Measurements from ENCODE around the gene GXYLT2. TPM values are rescaled to one million over a fixed set of nuclear protein-coding genes. Genes with fewer than 3 reads are reported as not detected.

The GXYLT2 gene
- total RNA-seq, 1 experiment from 2014 or later, result 4.8 TPM

DNA sequence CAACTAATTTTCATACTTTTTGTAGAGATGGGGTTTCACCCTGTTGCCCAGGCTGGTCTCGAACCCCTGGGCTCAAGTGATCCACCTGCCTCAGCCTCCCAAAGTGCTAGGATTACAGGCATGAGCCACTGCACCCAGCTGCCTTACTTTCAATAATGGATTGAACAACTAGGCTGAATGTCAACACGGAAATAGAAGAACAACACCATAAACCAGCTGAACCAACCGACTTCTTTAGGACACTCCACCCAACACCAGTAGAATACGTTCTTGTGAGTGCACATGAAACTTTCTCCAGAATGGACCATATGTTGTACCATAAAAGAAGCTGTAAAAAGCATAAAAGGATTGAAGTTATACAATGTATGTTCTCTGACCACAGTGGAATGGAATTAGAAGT is 42.9 kb downstream of the GXYLT2 start:
- Mint-ChIP-seq H3K27ac (ENCODE audit: unreplicated experiment) (no peak overlapping the region), H3K36me3 (ENCODE audit: insufficient read depth, unreplicated experiment) (no peaks in the 10 kb centered on the region), H3K9me3 (ENCODE audit: unreplicated experiment) (no peaks in the 10 kb centered on the region), H3K4me1 (ENCODE audit: low read depth, unreplicated experiment) (no peaks in the 10 kb centered on the region), H3K27me3 (ENCODE audit: insufficient read depth, unreplicated experiment) (no peaks in the 10 kb centered on the region), H3K4me3 (ENCODE audit: unreplicated experiment) (no peak overlapping the region)
- TF ChIP-seq, protein P1, sequence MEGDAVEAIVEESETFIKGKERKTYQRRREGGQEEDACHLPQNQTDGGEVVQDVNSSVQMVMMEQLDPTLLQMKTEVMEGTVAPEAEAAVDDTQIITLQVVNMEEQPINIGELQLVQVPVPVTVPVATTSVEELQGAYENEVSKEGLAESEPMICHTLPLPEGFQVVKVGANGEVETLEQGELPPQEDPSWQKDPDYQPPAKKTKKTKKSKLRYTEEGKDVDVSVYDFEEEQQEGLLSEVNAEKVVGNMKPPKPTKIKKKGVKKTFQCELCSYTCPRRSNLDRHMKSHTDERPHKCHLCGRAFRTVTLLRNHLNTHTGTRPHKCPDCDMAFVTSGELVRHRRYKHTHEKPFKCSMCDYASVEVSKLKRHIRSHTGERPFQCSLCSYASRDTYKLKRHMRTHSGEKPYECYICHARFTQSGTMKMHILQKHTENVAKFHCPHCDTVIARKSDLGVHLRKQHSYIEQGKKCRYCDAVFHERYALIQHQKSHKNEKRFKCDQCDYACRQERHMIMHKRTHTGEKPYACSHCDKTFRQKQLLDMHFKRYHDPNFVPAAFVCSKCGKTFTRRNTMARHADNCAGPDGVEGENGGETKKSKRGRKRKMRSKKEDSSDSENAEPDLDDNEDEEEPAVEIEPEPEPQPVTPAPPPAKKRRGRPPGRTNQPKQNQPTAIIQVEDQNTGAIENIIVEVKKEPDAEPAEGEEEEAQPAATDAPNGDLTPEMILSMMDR (IDR thresholded peaks at IDR 0.05; ENCODE audit: insufficient read depth in 1 of 2, low read depth in 1 of 2, low read length in 1 of 2, severe bottlenecking in 1 of 2, unreplicated experiment in 1 of 2), result no peak
- BruUV-seq (replicated peaks), result no TSS peak
- no peaks in the 10 kb centered on the region for H3K4me1 ChIP-seq
- DNase-seq, result no peak
- intact Hi-C loops (cut with micrococcal nuclease; ENCODE audit: unreplicated experiment), result no loop called here
- H3K27me3 ChIP-seq (replicated peaks; ENCODE audit: control insufficient read depth, insufficient read depth, low read length), result no peaks in the 10 kb centered on the region
- no peaks in the 10 kb centered on the region for H3K36me3 ChIP-seq (ENCODE audit: control insufficient read depth, insufficient read depth, low read length)
- POLR2A ChIA-PET, result no interaction called here
- H3K9me3 ChIP-seq, result no peaks in the 10 kb centered on the region
- H3K4me3 ChIP-seq (ENCODE audit: low read depth, low read length), result no peak overlapping the region
- CTCF ChIA-PET, result no interaction called here

DNA sequence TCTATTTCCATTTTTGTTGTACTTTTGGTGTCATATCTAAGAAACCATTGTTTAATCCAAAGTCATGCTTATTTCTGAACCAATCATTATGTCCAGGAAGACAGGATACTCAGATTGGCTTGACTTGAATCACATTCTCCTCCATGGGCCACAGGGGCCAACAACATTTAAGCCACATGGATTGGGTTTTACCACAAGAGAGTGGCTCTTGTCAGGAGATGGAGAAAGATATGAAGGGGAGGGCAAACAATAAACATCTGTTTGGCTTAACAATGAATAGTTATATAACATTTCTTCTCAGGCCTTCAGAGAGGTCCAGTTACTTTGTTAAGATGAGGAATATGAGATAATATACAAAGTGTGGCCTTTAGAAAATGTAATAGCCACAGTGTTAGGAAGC is 44.6 kb downstream of the GXYLT2 start:
- ChIA-PET POLR2A (no interaction called here), CTCF (no interaction called here)
- no peaks in the 10 kb centered on the region for H3K9me3 Mint-ChIP-seq (ENCODE audit: unreplicated experiment)
- no peaks in the 10 kb centered on the region for H3K4me1 ChIP-seq
- no peak for DNase-seq
- H3K4me3 Mint-ChIP-seq (ENCODE audit: unreplicated experiment), result no peak overlapping the region
- H3K36me3 ChIP-seq (ENCODE audit: control insufficient read depth, insufficient read depth, low read length), result no peaks in the 10 kb centered on the region
- H3K4me3 ChIP-seq (ENCODE audit: low read depth, low read length), result no peak overlapping the region
- no peaks in the 10 kb centered on the region for H3K27me3 ChIP-seq (replicated peaks; ENCODE audit: control insufficient read depth, insufficient read depth, low read length)
- intact Hi-C loops (cut with micrococcal nuclease; ENCODE audit: unreplicated experiment), result no loop called here
- TF ChIP-seq, protein P1 (IDR thresholded peaks at IDR 0.05; ENCODE audit: insufficient read depth in 1 of 2, low read depth in 1 of 2, low read length in 1 of 2, severe bottlenecking in 1 of 2, unreplicated experiment in 1 of 2), result no peak
- no peak overlapping the region for H3K27ac Mint-ChIP-seq (ENCODE audit: unreplicated experiment)
- H3K36me3 Mint-ChIP-seq (ENCODE audit: insufficient read depth, unreplicated experiment), result no peaks in the 10 kb centered on the region
- no peaks in the 10 kb centered on the region for H3K27me3 Mint-ChIP-seq (ENCODE audit: insufficient read depth, unreplicated experiment)
- H3K4me1 Mint-ChIP-seq (ENCODE audit: low read depth, unreplicated experiment), result no peaks in the 10 kb centered on the region
- BruUV-seq (replicated peaks), result no TSS peak
- no peaks in the 10 kb centered on the region for H3K9me3 ChIP-seq

- TF ChIP-seq, protein P1 (IDR thresholded peaks at IDR 0.05; ENCODE audit: insufficient read depth in 1 of 2, low read depth in 1 of 2, low read length in 1 of 2, severe bottlenecking in 1 of 2, unreplicated experiment in 1 of 2), result peak; percentile 41 to 74
- intact Hi-C loops (cut with micrococcal nuclease; ENCODE audit: unreplicated experiment), result loop anchor here (1.0 to 2.0 kb wide), 7 partner anchors 35 to 272 kb away; partner anchors contain the start of gene GXYLT2
- Mint-ChIP-seq H3K27me3 (ENCODE audit: insufficient read depth, unreplicated experiment) (no peaks in the 10 kb centered on the region), H3K36me3 (ENCODE audit: insufficient read depth, unreplicated experiment) (peaks cover 6% of the 10 kb centered on the region), H3K9me3 (ENCODE audit: unreplicated experiment) (no peaks in the 10 kb centered on the region), H3K4me1 (ENCODE audit: low read depth, unreplicated experiment) (peaks cover 16% of the 10 kb centered on the region), H3K27ac (ENCODE audit: unreplicated experiment) (peak overlapping the region; percentile 77), H3K4me3 (ENCODE audit: unreplicated experiment) (peak overlapping the region; percentile 55)
- H3K36me3 ChIP-seq (ENCODE audit: control insufficient read depth, insufficient read depth, low read length), result no peaks in the 10 kb centered on the region
- ChIA-PET CTCF (interaction anchor here (0.6 to 1.5 kb wide), 4 partner anchors 34 to 117 kb away, joined by 3 to 10 read pairs (median 6); partner anchors contain the start of gene PPP4R2), POLR2A (no interaction called here)
- H3K4me1 ChIP-seq, result peaks cover 12% of the 10 kb centered on the region
- H3K27me3 ChIP-seq (replicated peaks; ENCODE audit: control insufficient read depth, insufficient read depth, low read length), result no peaks in the 10 kb centered on the region
- no peak overlapping the region for H3K4me3 ChIP-seq (ENCODE audit: low read depth, low read length)
- H3K9me3 ChIP-seq, result no peaks in the 10 kb centered on the region
- peak; percentile 85 to 86 for DNase-seq
- no TSS peak for BruUV-seq (replicated peaks)
Measured at GRCh38 chr3:72938471-72939265, 50.8 kb downstream of the GXYLT2 start.

Data from Caco-2 (cell line).